Melanocyte of skin (primary cell): ENCODE results near the gene FKBP15. TPM values are rescaled to one million over a fixed set of nuclear protein-coding genes. Genes with fewer than 3 reads are reported as not detected.

Experiments used
- total RNA-seq, 2 donors: library from RNA; depleted of rRNA; stranded (reverse); fragments of >200 nt; gene quantifications; 2 replicates each; pipeline ENCODE4 v1.2.3, GENCODE V29; 2012

FKBP15 gene
- 10 to 100 TPM; 33.7 to 38.3 TPM for total RNA-seq

GRCh38 chr9:113221003-113221799 is at the start of gene FKBP15, which contains the start of gene SLC31A1:
TSS of gene FKBP15 (minus strand) at chr9:113221277. CDS start at chr9:113221243, 34 bp downstream.
TSS of gene SLC31A1 (plus strand) at chr9:113221544. CDS start at chr9:113256149, 34,605 bp downstream.

GRCh38 chr9:113150670-113151611 is 70.1 kb downstream of the FKBP15 start, which contains the start of gene SLC31A2:
TSS of gene SLC31A2 (plus strand) at chr9:113151007. CDS start at chr9:113151075, 68 bp downstream.

Other genes starting within 250 kb of the FKBP15 start
- gene ZNF883, start 209.1 kb downstream of the FKBP15 start, total RNA-seq: under 1 TPM; 0.33 to 0.69 TPM
- gene ZFP37, start 164.6 kb downstream of the FKBP15 start, total RNA-seq: under 1 TPM; 0.33 to 0.34 TPM
- gene SLC31A2, start 70.3 kb downstream of the FKBP15 start, total RNA-seq: 1 to 10 TPM; 8.3 to 10.0 TPM
- gene SLC31A1, start 267 bp upstream of the FKBP15 start, total RNA-seq: 10 to 100 TPM; 34.8 to 70.3 TPM
- gene CDC26, start 54.3 kb upstream of the FKBP15 start, total RNA-seq: 10 to 100 TPM; 22.0 to 37.3 TPM
- 10 to 100 TPM; 19.6 to 49.3 TPM for gene PRPF4, start 54.4 kb upstream of the FKBP15 start, total RNA-seq
- not detected for gene RNF183, start 82.1 kb upstream of the FKBP15 start, total RNA-seq
- gene WDR31, start 119.0 kb upstream of the FKBP15 start, total RNA-seq: 1 to 10 TPM in 1 of 2 donors, under 1 TPM in 1; 1.00 to 1.7 TPM
- gene BSPRY, start 128.3 kb upstream of the FKBP15 start, total RNA-seq: under 1 TPM; 0.34 to 0.67 TPM
- gene HDHD3, start 155.7 kb upstream of the FKBP15 start, total RNA-seq: 10 to 100 TPM; 17.9 to 25.0 TPM
- 10 to 100 TPM; 28.6 to 33.4 TPM for gene ALAD, start 180.0 kb upstream of the FKBP15 start, total RNA-seq
- gene POLE3, start 189.4 kb upstream of the FKBP15 start, total RNA-seq: 10 to 100 TPM; 43.7 to 81.6 TPM
- gene C9orf43, start 189.5 kb upstream of the FKBP15 start, total RNA-seq: 1 to 10 TPM; 1.7 TPM
- gene RGS3, start 242.4 kb upstream of the FKBP15 start, total RNA-seq: 10 to 100 TPM in 1 of 2 donors, 1 to 10 TPM in 1; 9.3 to 13.3 TPM